H9 (cell line): ENCODE measurements around the gene P4HA1. TPM values are rescaled to one million over a fixed set of nuclear protein-coding genes. Genes with fewer than 3 reads are reported as not detected.

Experiments used
- DNase-seq: peaks from one replicate; pipeline ENCODE4 v3.0.0-alpha.2; 2017
- H2AFZ ChIP-seq: one replicate; pipeline ENCODE4 v1.6.1; 2013; ENCODE audit warnings: mild to moderate bottlenecking, low read length, control low read depth, moderate library complexity
- H2AK5ac ChIP-seq: 2 replicates; pipeline ENCODE4 v1.6.1; 2013; ENCODE audit warnings: low read length, control low read depth, mixed read lengths; ENCODE audit not compliant: insufficient read length
- H2BK120ac ChIP-seq: one replicate; pipeline ENCODE4 v1.6.1; 2013; ENCODE audit warnings: low read depth, mild to moderate bottlenecking, low read length, control low read depth, inconsistent platforms; ENCODE audit not compliant: poor library complexity, severe bottlenecking
- H2BK12ac ChIP-seq: 2 replicates; pipeline ENCODE4 v1.6.1; 2013; ENCODE audit warnings: low read length, control low read depth, mixed read lengths, low read depth; ENCODE audit not compliant: insufficient read length
- H2BK15ac ChIP-seq: 2 replicates; pipeline ENCODE4 v1.6.1; 2013; ENCODE audit warnings: low read depth, low read length, control low read depth
- H2BK20ac ChIP-seq: one replicate; pipeline ENCODE4 v1.6.1; 2013; ENCODE audit warnings: low read depth, mild to moderate bottlenecking, low read length, control low read depth, inconsistent platforms; ENCODE audit not compliant: poor library complexity, severe bottlenecking
- H2BK5ac ChIP-seq: 2 replicates; pipeline ENCODE4 v1.6.1; 2013; ENCODE audit warnings: low read length, control low read depth, mixed read lengths; ENCODE audit not compliant: insufficient read length
- H3K14ac ChIP-seq: 2 replicates; pipeline ENCODE4 v1.6.1; 2013; ENCODE audit warnings: low read length, control low read depth; ENCODE audit not compliant: insufficient read depth
- H3K18ac ChIP-seq: 2 replicates; pipeline ENCODE4 v1.6.1; 2013; ENCODE audit warnings: low read depth, mild to moderate bottlenecking, mixed read lengths, low read length, control low read depth; ENCODE audit not compliant: insufficient read length
- H3K23ac ChIP-seq: 2 replicates; pipeline ENCODE4 v1.6.1; 2013; ENCODE audit warnings: low read length, control low read depth, mixed read lengths, low read depth; ENCODE audit not compliant: insufficient read length
- H3K23me2 ChIP-seq: 2 replicates; pipeline ENCODE4 v1.6.1; 2013; ENCODE audit warnings: low read depth, mild to moderate bottlenecking, mixed read lengths, low read length, control low read depth; ENCODE audit not compliant: insufficient read length, poor library complexity, severe bottlenecking
- H3K27ac ChIP-seq: 2 replicates; pipeline ENCODE4 v1.5.1; 2013; ENCODE audit warnings: low read length, control low read depth, mixed read lengths, low read depth; ENCODE audit not compliant: insufficient read length
- H3K27me3 ChIP-seq: 2 replicates; pipeline ENCODE4 v1.6.1; 2013; ENCODE audit warnings: low read length, control low read depth, inconsistent platforms; ENCODE audit not compliant: insufficient read depth
- H3K4ac ChIP-seq: 2 replicates; pipeline ENCODE4 v1.6.1; 2013; ENCODE audit warnings: low read depth, mild to moderate bottlenecking, control low read depth, inconsistent platforms, low read length, moderate library complexity
- H3K4me1 ChIP-seq: 2 replicates; pipeline ENCODE4 v1.6.1; 2013; ENCODE audit warnings: low read length, control low read depth, inconsistent platforms; ENCODE audit not compliant: insufficient read depth
- H3K4me2 ChIP-seq: 2 replicates; pipeline ENCODE4 v1.6.1; 2013; ENCODE audit warnings: low read length, control low read depth, mixed read lengths; ENCODE audit not compliant: insufficient read length, insufficient read depth
- H3K56ac ChIP-seq: 2 replicates; pipeline ENCODE4 v1.6.1; 2013; ENCODE audit warnings: low read depth, mild to moderate bottlenecking, mixed read lengths, low read length, control low read depth; ENCODE audit not compliant: insufficient read length
- H3K79me1 ChIP-seq: 2 replicates; pipeline ENCODE4 v1.6.1; 2013; ENCODE audit warnings: low read depth, mild to moderate bottlenecking, moderate library complexity, low read length, control low read depth, inconsistent platforms; ENCODE audit not compliant: insufficient read depth, poor library complexity, severe bottlenecking
- H3K79me2 ChIP-seq: 2 replicates; pipeline ENCODE4 v1.6.1; 2013; ENCODE audit warnings: low read length, control low read depth, inconsistent platforms; ENCODE audit not compliant: insufficient read depth
- H3K9ac ChIP-seq: 2 replicates; pipeline ENCODE4 v1.6.1; 2013; ENCODE audit warnings: low read length, control low read depth, mixed read lengths; ENCODE audit not compliant: insufficient read length; ENCODE audit errors: extremely low read depth
- H3K9me3 ChIP-seq: one replicate; pipeline ENCODE4 v1.6.1; 2013; ENCODE audit warnings: low read depth, low read length, inconsistent platforms; ENCODE audit not compliant: control insufficient read depth
- H3T11ph ChIP-seq: one replicate; pipeline ENCODE4 v1.6.1; 2013; ENCODE audit warnings: mild to moderate bottlenecking, low read length, control low read depth, inconsistent platforms
- H4K20me1 ChIP-seq: one replicate; pipeline ENCODE4 v1.6.1; 2013; ENCODE audit not compliant: control insufficient read depth, insufficient read length, insufficient read depth
- H4K5ac ChIP-seq: 2 replicates; pipeline ENCODE4 v1.6.1; 2013; ENCODE audit warnings: low read depth, mild to moderate bottlenecking, mixed read lengths, low read length, control low read depth; ENCODE audit not compliant: insufficient read length
- H4K8ac ChIP-seq: replicated peaks from 2 replicates; pipeline ENCODE4 v1.6.1; 2013; ENCODE audit warnings: low read length, control low read depth, mixed read lengths, low read depth; ENCODE audit not compliant: insufficient read length
- H4K91ac ChIP-seq: 2 replicates; pipeline ENCODE4 v1.6.1; 2013; ENCODE audit warnings: low read depth, mild to moderate bottlenecking, moderate library complexity, mixed read lengths, low read length, control low read depth; ENCODE audit not compliant: insufficient read length
- H3K27ac Mint-ChIP-seq, 3 experiments: 2 replicates in 2 of 3; 3 replicates in 1 of 3; pipeline ENCODE4 v1.8.0; 2020 to 2021; ENCODE audit warnings: mixed read lengths in 3 of 3, mild to moderate bottlenecking in 1 of 3, moderate library complexity in 1 of 3
- H3K27me3 Mint-ChIP-seq: 2 replicates; pipeline ENCODE4 v1.8.0; 2021; ENCODE audit warnings: low read depth, mild to moderate bottlenecking, moderate library complexity, mixed read lengths
- H3K36me3 Mint-ChIP-seq, 3 experiments: 2 replicates in 2 of 3; 3 replicates in 1 of 3; pipeline ENCODE4 v1.8.0; 2020 to 2021; ENCODE audit warnings: low read depth in 3 of 3, mixed read lengths in 3 of 3; ENCODE audit not compliant: insufficient read depth in 1 of 3
- H3K4me1 Mint-ChIP-seq, 2 experiments: 2 replicates each; pipeline ENCODE4 v1.8.0; 2020; ENCODE audit warnings: mixed read lengths in 2 of 2
- H3K4me3 Mint-ChIP-seq, 2 experiments: 2 replicates in 1 of 2; 3 replicates in 1 of 2; pipeline ENCODE4 v1.8.0; 2020 to 2021; ENCODE audit warnings: mild to moderate bottlenecking in 2 of 2, mixed read lengths in 2 of 2, moderate library complexity in 1 of 2
- H3K9me3 Mint-ChIP-seq, 2 experiments: 2 replicates in 1 of 2; 3 replicates in 1 of 2; pipeline ENCODE4 v1.8.0; 2020; ENCODE audit warnings: mild to moderate bottlenecking in 2 of 2, mixed read lengths in 2 of 2, moderate library complexity in 1 of 2
- CTCF ChIP-seq: fragments of 200-600 bp; sonication (generic); conservative IDR thresholded peaks from 3 replicates; pipeline ENCODE4 v1.8.0; 2021; ENCODE audit warnings: antibody characterized with exemption, mild to moderate bottlenecking
- WGBS: extraction: QIAGEN DNeasy Blood & Tissue Kit; methylation state at CpG from one replicate; pipeline ENCODE4 v1.1.7; 2013; ENCODE audit warnings: missing lambda C conversion rate, low lambda C conversion rate, mixed read lengths; ENCODE audit not compliant: insufficient read length; ENCODE audit errors: extremely low coverage; 5-methylcytosine and 5-hydroxymethylcytosine counted together
- total RNA-seq: library from RNA; stranded (reverse); gene quantifications from 2 replicates; pipeline ENCODE4 v1.2.1, GENCODE V29; 2021

The P4HA1 gene
- total RNA-seq, 1 experiment from 2014 or later, result 48.6 TPM

- H3K79me1 ChIP-seq, result peaks cover 4% of the 10 kb centered on the region
- H3K27ac Mint-ChIP-seq, result peak overlapping the region in 2 of 3 experiments; percentile 1 to 72; a peak in 2 of 7 replicates
- WGBS, result no CpG with 5 or more reads among the region's 1 CpG
- no peak overlapping the region for H2BK15ac ChIP-seq
- H3K27me3 ChIP-seq, result no peaks in the 10 kb centered on the region
- no peaks in the 10 kb centered on the region for H3K27me3 Mint-ChIP-seq
- H4K5ac ChIP-seq, result no peak overlapping the region
- no peaks in the 10 kb centered on the region for H3K9me3 Mint-ChIP-seq
- H3K9ac ChIP-seq, result no peak overlapping the region
- no peak overlapping the region for H2BK120ac ChIP-seq
- no peaks in the 10 kb centered on the region for H3K23me2 ChIP-seq
- H4K91ac ChIP-seq, result no peak overlapping the region
- no peak overlapping the region for H4K8ac ChIP-seq
- H2BK12ac ChIP-seq, result no peak overlapping the region
- no peak overlapping the region for H3K14ac ChIP-seq
- H3K9me3 ChIP-seq, result no peaks in the 10 kb centered on the region
- no peak overlapping the region for H3K4ac ChIP-seq
- TF ChIP-seq CTCF, result no peak
- H3K4me3 Mint-ChIP-seq, result no peak overlapping the region
- no peak overlapping the region for H2BK5ac ChIP-seq
- H3K18ac ChIP-seq, result no peak overlapping the region
- peaks cover 0 to 7% of the 10 kb centered on the region in 2 experiments; a peak in 1 of 4 replicates for H3K4me1 Mint-ChIP-seq
- no peaks in the 10 kb centered on the region for H4K20me1 ChIP-seq
- no peak overlapping the region for H3K23ac ChIP-seq
- no peak overlapping the region for H3K27ac ChIP-seq
- H3K36me3 Mint-ChIP-seq, result peaks cover 10 to 30% (median 29%) of the 10 kb centered on the region in 3 experiments; a peak in 6 of 7 replicates
- H3T11ph ChIP-seq, result no peak overlapping the region
- H3K79me2 ChIP-seq, result no peaks in the 10 kb centered on the region
- no peak overlapping the region for H2BK20ac ChIP-seq
- DNase-seq, result no peak
- H2AK5ac ChIP-seq, result no peak overlapping the region
- H3K4me2 ChIP-seq, result no peak overlapping the region
- H2AFZ ChIP-seq, result no peak overlapping the region
- no peak overlapping the region for H3K56ac ChIP-seq
- no peaks in the 10 kb centered on the region for H3K4me1 ChIP-seq
Measured at GRCh38 chr10:73019100-73019499, 77.6 kb downstream of the P4HA1 start.
